NT2/D1 (cell line): ENCODE measurements around the gene SPATA9.

Experiments
- DNase-seq: peaks from one replicate; pipeline ENCODE4 v3.0.0-alpha.2; 2011; ENCODE audit warnings: low read depth, low spot score
- H3K27me3 ChIP-seq: 2 replicates; pipeline ENCODE4 v1.6.0; 2011; ENCODE audit warnings: mild to moderate bottlenecking; ENCODE audit not compliant: insufficient read length, insufficient read depth
- H3K36me3 ChIP-seq: 2 replicates; pipeline ENCODE4 v1.6.1; 2011; ENCODE audit warnings: mild to moderate bottlenecking, low read length, mixed read lengths; ENCODE audit not compliant: insufficient read depth, insufficient read length
- H3K4me1 ChIP-seq: 2 replicates; pipeline ENCODE4 v1.5.1; 2011; ENCODE audit not compliant: insufficient read depth, insufficient read length
- H3K4me3 ChIP-seq: 2 replicates; pipeline ENCODE4 v1.5.1; 2011; ENCODE audit warnings: low read depth; ENCODE audit not compliant: insufficient read length
- H3K9ac ChIP-seq: 2 replicates; pipeline ENCODE4 v1.6.0; 2011; ENCODE audit warnings: low read depth; ENCODE audit not compliant: insufficient read length
- H3K9me3 ChIP-seq: 2 replicates; pipeline ENCODE4 v1.5.1; 2011; ENCODE audit warnings: mild to moderate bottlenecking, low read length; ENCODE audit not compliant: insufficient read depth
- SUZ12 ChIP-seq: IDR thresholded peaks from 2 replicates; pipeline ENCODE4 v1.6.1; 2011; ENCODE audit not compliant: insufficient read length, insufficient read depth; ENCODE audit errors: extremely low read depth
- YY1 ChIP-seq: IDR thresholded peaks from 2 replicates; pipeline ENCODE4 v1.6.1; 2011; ENCODE audit not compliant: insufficient read length, insufficient read depth
- ZNF274 ChIP-seq: IDR thresholded peaks from 2 replicates; pipeline ENCODE4 v1.6.1; 2011; ENCODE audit warnings: mild to moderate bottlenecking, low read depth, low read length

Gene SPATA9

GRCh38 chr5:95664204-95664786 lies 18.5 kb downstream of the SPATA9 start:
- no peak for TF ChIP-seq ZNF274
- no peak for TF ChIP-seq SUZ12
- TF ChIP-seq YY1 = no peak
- no peak for DNase-seq

GRCh38 chr5:95662946-95663345 lies 19.8 kb downstream of the SPATA9 start:
- Histone ChIP-seq H3K27me3 (no peaks in the 10 kb centered on the region), H3K4me3 (no peak overlapping the region), H3K9ac (no peak overlapping the region), H3K4me1 (no peaks in the 10 kb centered on the region), H3K36me3 (no peaks in the 10 kb centered on the region), H3K9me3 (no peaks in the 10 kb centered on the region)
- no peak for DNase-seq
- no peak for TF ChIP-seq SUZ12

More at GRCh38 chr5:95664204-95664786, 18.5 kb downstream of the SPATA9 start:
- no peak overlapping the region for H3K4me3 ChIP-seq
- H3K9me3 ChIP-seq = no peaks in the 10 kb centered on the region
- no peaks in the 10 kb centered on the region for H3K36me3 ChIP-seq
- H3K9ac ChIP-seq = no peak overlapping the region
- H3K4me1 ChIP-seq = no peaks in the 10 kb centered on the region
- no peaks in the 10 kb centered on the region for H3K27me3 ChIP-seq

DNA sequence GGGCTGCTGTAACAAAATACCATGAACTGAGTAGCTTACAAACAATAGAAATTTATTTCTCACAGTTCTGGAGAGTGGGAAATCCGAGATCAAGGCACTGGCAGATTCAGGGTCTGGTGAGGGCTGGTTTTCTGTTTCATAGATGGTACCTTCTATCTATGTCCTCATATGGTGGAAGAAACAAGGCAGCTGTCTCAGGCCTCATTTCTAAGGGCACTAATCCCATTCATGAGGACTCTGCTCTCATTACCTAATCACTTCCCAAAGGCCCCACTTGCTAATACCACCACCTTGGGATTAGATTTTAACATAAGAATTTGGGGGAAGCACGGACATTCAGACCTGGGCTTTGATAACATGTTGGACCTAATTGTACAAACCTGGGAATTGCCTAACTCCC lies 22.7 kb downstream of the SPATA9 start:
- no peak for TF ChIP-seq YY1
- TF ChIP-seq SUZ12 = no peak
- no peak for TF ChIP-seq ZNF274
- H3K4me3 ChIP-seq = no peak overlapping the region
- H3K27me3 ChIP-seq = no peaks in the 10 kb centered on the region
- H3K36me3 ChIP-seq = no peaks in the 10 kb centered on the region
- DNase-seq = no peak
- no peaks in the 10 kb centered on the region for H3K4me1 ChIP-seq
- H3K9ac ChIP-seq = no peak overlapping the region
- H3K9me3 ChIP-seq = no peaks in the 10 kb centered on the region

DNA sequence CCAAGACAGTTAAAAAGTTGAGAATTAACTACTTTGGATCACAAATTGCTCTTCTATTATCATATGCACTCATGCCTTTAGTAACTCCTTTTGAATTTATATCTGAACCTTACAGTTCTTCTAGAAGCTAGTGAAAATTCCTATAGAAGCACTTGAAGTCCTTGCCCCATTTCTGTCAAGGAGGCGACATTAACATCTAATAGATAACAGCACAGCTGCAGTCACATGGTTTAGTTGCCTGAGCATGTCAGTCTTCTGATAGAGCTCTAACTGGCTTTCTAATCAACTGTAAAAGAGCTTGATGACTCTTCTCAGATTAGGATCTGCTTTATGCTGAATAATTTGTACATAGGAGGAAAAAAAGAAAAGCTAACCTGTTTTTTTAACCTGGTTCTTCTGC lies 27.2 kb downstream of the SPATA9 start:
- no peaks in the 10 kb centered on the region for H3K36me3 ChIP-seq
- no peak overlapping the region for H3K4me3 ChIP-seq
- H3K4me1 ChIP-seq = no peaks in the 10 kb centered on the region
- DNase-seq = no peak
- no peaks in the 10 kb centered on the region for H3K9me3 ChIP-seq
- no peak for TF ChIP-seq YY1
- TF ChIP-seq ZNF274 = no peak
- no peak for TF ChIP-seq SUZ12
- H3K27me3 ChIP-seq = no peaks in the 10 kb centered on the region
- no peak overlapping the region for H3K9ac ChIP-seq

GRCh38 chr5:95654196-95654595 lies 28.6 kb downstream of the SPATA9 start:
- TF ChIP-seq YY1 = no peak
- TF ChIP-seq ZNF274 = no peak
- TF ChIP-seq SUZ12 = no peak
- no peaks in the 10 kb centered on the region for H3K36me3 ChIP-seq
- H3K9ac ChIP-seq = no peak overlapping the region
- H3K4me3 ChIP-seq = no peak overlapping the region
- no peak for DNase-seq
- H3K27me3 ChIP-seq = no peaks in the 10 kb centered on the region
- no peaks in the 10 kb centered on the region for H3K4me1 ChIP-seq
- H3K9me3 ChIP-seq = no peaks in the 10 kb centered on the region

- no peak for TF ChIP-seq SUZ12
- TF ChIP-seq YY1 = no peak
- no peak for TF ChIP-seq ZNF274
- Histone ChIP-seq H3K4me1 (no peaks in the 10 kb centered on the region), H3K27me3 (no peaks in the 10 kb centered on the region), H3K4me3 (no peak overlapping the region), H3K9ac (no peak overlapping the region), H3K9me3 (no peaks in the 10 kb centered on the region), H3K36me3 (no peaks in the 10 kb centered on the region)
- DNase-seq = no peak
These were observed 29.9 kb downstream of the SPATA9 start for GRCh38 chr5:95652849-95653248.

GRCh38 chr5:95649842-95650620 lies 32.8 kb downstream of the SPATA9 start:
- Histone ChIP-seq H3K9ac (no peak overlapping the region), H3K4me1 (no peaks in the 10 kb centered on the region), H3K4me3 (no peak overlapping the region), H3K9me3 (no peaks in the 10 kb centered on the region), H3K36me3 (no peaks in the 10 kb centered on the region), H3K27me3 (no peaks in the 10 kb centered on the region)
- DNase-seq = no peak
- no peak for TF ChIP-seq ZNF274
- TF ChIP-seq SUZ12 = no peak
- TF ChIP-seq YY1 = no peak
